ES-I3 (cell line): Measurements from ENCODE around the gene NUP210L.

ENCODE experiments used
- H3K36me3 ChIP-seq: 2 replicates; pipeline ENCODE4 v1.6.1; 2013; ENCODE audit warnings: mild to moderate bottlenecking, low read length, control low read depth, moderate library complexity; ENCODE audit not compliant: insufficient read depth
- H3K4me1 ChIP-seq: 2 replicates; pipeline ENCODE4 v1.6.1; 2013; ENCODE audit warnings: mild to moderate bottlenecking, control low read depth, low read length; ENCODE audit not compliant: insufficient read depth
- H3K9ac ChIP-seq: 2 replicates; pipeline ENCODE4 v1.6.1; 2013; ENCODE audit warnings: low read depth, mild to moderate bottlenecking, low read length, moderate library complexity
- H3K9me3 ChIP-seq: 2 replicates; pipeline ENCODE4 v1.6.1; 2013; ENCODE audit warnings: mild to moderate bottlenecking, low read length, moderate library complexity; ENCODE audit not compliant: control insufficient read depth, insufficient read depth

The NUP210L gene

GRCh38 chr1:154154534-154155191 lies at the start of gene NUP210L:
NUP210L (minus strand) TSS chr1:154155073.
- Histone ChIP-seq H3K36me3 (peaks cover 18% of the 10 kb centered on the region; the same call in 1 of the 2 replicates), H3K4me1 (peaks cover 15% of the 10 kb centered on the region), H3K9ac (no peak within 1 kb of the TSS), H3K9me3 (no peaks in the 10 kb centered on the region)

DNA sequence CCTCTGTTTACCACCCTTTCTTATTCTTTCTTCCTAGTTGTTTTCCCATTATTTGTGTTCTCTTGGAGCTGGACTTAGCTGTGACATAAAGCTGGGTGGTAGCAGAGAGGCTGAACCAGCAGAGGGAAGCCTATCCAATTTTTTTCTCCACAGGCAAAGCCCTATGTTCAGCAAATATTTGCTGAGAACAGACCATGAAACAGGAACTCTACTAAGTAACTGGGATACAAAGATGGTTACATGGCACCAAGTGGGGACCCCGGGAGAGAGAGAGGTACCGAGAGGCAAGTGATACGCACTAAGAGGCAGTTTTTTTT lies 44.6 kb upstream of the NUP210L start:
- no peaks in the 10 kb centered on the region for H3K36me3 ChIP-seq
- H3K4me1 ChIP-seq, result no peaks in the 10 kb centered on the region
- H3K9ac ChIP-seq, result 0 out of 2 replicates have a peak overlapping the region, but pooled peaks have one; percentile 6
- no peaks in the 10 kb centered on the region for H3K9me3 ChIP-seq

DNA sequence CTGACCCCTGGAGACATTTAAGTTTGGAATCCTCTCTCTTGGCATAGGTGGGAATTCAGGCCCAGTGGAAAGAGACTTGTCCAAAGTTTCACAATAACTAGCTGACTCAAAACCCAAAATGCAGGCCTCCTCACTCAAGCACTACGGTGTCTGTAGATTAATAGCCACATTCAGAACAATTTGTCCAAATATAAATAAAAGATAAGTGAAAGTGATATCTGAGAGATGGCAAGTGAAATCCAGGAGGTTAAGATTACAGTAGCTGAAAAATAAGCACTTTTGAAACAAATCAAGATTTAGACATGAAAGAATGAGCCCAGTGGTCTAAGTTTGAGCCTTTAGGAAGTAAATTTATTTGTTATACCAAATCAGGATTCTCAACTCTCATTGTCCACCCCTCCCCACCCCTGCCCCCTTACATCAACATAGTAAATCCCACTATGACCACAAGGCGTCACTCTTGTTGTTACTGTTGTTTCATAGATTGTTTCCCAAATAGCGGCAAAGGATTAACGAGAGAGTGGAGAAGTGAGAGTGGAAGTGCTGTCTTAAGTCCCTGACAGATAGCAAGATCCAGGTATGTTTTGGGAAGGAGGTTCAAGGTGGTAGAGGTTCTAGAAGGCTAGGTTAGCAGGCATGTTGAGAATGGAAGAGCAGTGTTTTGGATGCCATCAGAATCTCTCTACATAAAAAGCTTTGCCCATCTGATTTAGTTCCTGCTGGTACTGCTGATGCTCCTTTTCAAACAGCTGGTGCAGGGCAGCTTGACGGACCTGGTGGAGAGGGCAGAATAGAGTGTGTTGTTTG lies 44.1 kb upstream of the NUP210L start:
- Histone ChIP-seq H3K36me3 (no peaks in the 10 kb centered on the region), H3K9me3 (no peaks in the 10 kb centered on the region), H3K9ac (0 out of 2 replicates have a peak overlapping the region, but pooled peaks have one; percentile 6), H3K4me1 (no peaks in the 10 kb centered on the region)

DNA sequence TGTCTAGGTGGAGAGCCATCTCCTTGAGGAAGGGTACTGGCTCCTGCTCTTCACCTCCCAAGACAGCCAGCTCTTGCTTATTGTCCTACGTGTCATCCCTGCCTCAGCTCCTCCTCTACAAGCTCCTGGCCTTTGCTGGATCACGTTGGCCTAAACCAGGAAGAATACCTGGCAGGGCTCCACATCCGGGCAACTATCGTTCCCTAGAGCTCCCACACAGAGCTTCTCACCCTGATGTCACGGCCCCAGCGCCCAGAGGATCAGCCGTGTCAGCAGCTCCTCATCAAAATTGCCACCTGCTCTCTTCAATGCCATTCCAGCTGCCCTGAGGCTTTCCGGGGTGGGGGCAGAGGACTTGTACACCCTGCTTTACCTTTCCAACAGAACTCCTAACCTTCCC lies 38.9 kb upstream of the NUP210L start:
- Histone ChIP-seq H3K9ac (no peak overlapping the region), H3K9me3 (no peaks in the 10 kb centered on the region), H3K36me3 (no peaks in the 10 kb centered on the region), H3K4me1 (no peaks in the 10 kb centered on the region)

- Histone ChIP-seq H3K9me3 (no peaks in the 10 kb centered on the region), H3K36me3 (no peaks in the 10 kb centered on the region), H3K4me1 (peaks cover 5% of the 10 kb centered on the region), H3K9ac (no peak overlapping the region)
Measured at GRCh38 chr1:154192476-154192875, 37.6 kb upstream of the NUP210L start.

- Histone ChIP-seq H3K36me3 (no peaks in the 10 kb centered on the region), H3K4me1 (peaks cover 6% of the 10 kb centered on the region), H3K9me3 (no peaks in the 10 kb centered on the region), H3K9ac (no peak within 1 kb of the TSS)
Measured at GRCh38 chr1:154191990-154192461, 37.2 kb upstream of the NUP210L start, which contains the start of gene TPM3. TPM3 (minus strand) TSS chr1:154192100; CDS start chr1:154192018, 82 bp downstream.

DNA sequence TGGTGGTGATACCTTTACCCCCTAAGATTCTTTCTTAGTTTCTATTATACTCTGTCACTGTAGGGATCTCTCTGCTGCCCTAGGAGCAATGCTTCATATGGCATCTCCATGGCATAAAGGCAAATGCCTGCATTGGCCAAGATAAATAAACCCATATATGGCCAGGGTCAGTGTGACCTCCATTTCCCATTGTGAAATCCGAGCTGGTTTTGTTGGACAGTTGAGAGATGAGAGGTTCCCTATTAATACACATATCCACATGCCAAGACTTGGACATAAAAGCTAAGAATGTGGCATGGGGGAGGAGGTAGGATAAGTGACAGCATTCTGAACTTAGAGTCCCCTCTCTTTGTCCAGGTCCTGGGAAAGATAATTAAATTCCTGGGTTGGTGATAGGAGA lies 35.7 kb upstream of the NUP210L start:
- peaks cover 18% of the 10 kb centered on the region for H3K4me1 ChIP-seq
- H3K9ac ChIP-seq, result no peak overlapping the region
- H3K36me3 ChIP-seq, result no peaks in the 10 kb centered on the region
- H3K9me3 ChIP-seq, result no peaks in the 10 kb centered on the region

DNA sequence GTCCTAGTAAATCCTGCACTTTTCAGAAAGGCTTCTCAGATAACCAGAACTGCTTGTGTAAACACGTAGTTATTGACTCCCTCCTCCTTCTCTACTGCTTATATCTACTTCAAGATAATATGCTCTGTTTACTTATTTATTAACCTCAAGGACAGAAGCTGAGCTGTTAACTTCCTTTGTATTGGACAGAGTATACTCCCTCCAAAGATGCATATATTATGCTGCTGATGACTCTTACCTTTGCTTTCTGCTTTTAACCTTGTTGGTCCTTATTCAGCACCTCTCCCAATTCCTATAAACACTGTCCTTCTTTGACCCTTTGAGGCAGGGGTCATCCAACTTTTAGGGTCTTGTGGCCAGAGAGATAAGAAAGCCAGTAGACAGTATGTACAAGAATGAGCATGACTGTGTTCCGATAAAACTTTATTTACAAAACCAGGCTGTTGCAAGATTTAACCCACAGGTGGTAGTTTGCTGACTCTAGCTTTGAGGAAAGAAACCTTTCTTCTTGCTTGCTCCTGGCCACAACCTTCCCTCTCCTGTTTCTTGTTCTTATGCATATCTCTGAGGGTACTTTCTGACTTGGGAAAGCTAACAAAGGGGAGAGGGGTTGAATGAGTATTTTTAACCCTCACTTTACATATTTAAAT lies 32.1 kb upstream of the NUP210L start:
- H3K9ac ChIP-seq, result no peak overlapping the region
- H3K36me3 ChIP-seq, result no peaks in the 10 kb centered on the region
- peaks cover 18% of the 10 kb centered on the region for H3K4me1 ChIP-seq
- H3K9me3 ChIP-seq, result no peaks in the 10 kb centered on the region

- Histone ChIP-seq H3K9ac (no peak overlapping the region), H3K36me3 (no peaks in the 10 kb centered on the region), H3K9me3 (no peaks in the 10 kb centered on the region), H3K4me1 (peaks cover 20% of the 10 kb centered on the region)
Measured at GRCh38 chr1:154186177-154186576, 31.3 kb upstream of the NUP210L start.

DNA sequence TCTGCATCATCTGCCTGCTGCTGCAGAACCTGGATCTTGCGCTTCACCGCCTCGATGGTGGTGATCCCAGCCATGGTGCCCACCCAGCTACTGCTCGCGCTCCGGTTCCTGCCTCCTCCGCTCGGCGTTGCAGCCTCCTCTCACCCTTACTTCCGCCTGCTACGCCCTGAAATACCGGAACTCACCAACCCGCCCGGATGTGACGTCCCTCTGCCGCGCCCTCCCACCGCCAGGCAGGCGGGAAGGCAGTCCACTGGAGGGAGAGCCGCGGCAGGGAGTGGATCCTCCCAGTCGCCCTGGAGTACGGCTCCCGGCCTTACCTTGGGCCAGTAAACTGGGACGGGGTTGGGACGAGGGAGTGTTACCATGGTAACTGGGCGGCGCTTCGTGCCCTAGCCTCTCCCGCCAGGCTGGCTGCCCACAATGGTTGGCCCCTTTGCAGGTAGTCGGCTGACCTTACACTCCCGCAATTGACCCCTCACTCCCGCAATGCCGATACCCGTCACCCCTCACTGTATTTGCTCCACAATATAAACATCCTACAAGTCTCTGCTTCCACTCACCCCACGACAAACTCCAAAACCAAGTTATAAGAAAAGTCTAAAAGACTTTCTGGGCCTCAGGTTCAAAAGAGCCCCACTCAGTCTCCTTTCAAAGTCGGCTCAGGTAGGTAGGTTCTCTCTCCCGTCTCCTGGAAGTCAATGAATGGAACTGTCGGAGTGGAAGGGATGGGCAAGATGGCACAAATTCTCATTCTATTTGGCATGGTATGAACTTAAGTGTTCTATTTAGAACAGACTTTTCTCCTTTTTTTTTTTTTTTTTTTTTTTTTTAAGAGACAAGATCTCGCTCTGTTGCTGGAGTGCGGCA lies 28.4 kb upstream of the NUP210L start:
- Histone ChIP-seq H3K4me1 (peaks cover 40% of the 10 kb centered on the region), H3K9ac (peak overlapping the region; percentile 80), H3K9me3 (no peaks in the 10 kb centered on the region), H3K36me3 (no peaks in the 10 kb centered on the region; the same call in 1 of the 2 replicates)

DNA sequence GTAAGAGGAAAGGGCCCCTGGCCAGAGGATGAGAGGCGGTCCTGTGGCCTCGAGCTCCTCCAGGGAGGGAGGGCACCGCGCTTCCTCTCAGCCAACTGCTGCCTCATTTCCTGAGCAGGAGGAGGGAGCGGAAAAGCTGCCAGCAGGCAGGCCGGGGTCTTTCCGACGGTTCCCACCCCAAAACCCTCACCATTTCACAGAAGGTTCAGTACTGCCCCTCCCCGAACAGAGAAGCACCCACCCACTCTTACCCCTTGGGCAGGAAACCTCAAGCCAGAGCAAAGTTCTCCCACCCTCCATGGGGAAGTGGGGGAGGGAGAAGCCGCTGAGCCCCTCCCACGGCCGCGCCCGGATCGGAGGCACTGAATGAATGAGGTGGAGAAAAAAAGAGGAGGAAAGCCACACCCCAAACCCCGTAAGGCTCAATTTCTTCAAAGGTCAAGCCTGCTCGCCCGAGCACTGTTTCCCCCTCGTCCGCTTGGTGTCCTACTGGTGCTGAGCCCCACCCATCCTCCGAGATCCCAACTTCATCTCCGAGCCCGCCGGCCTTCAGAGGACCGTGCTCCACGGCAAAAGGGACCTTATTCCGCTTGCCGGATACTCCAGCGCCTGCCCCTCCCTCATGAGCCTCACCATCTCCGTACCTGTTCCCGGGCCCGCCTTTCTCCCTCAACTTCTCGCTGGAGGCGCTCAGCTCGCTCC lies 27.6 kb upstream of the NUP210L start:
- peaks cover 38% of the 10 kb centered on the region for H3K4me1 ChIP-seq

GRCh38 chr1:154181944-154182343 lies 27.1 kb upstream of the NUP210L start:
- Histone ChIP-seq H3K36me3 (no peaks in the 10 kb centered on the region; the same call in 1 of the 2 replicates), H3K9ac (peak overlapping the region; percentile 80), H3K4me1 (peaks cover 36% of the 10 kb centered on the region), H3K9me3 (no peaks in the 10 kb centered on the region)

More for the DNA sequence above, 27.6 kb upstream of the NUP210L start:
- Histone ChIP-seq H3K36me3 (no peaks in the 10 kb centered on the region; the same call in 1 of the 2 replicates), H3K9me3 (no peaks in the 10 kb centered on the region), H3K9ac (peak overlapping the region; percentile 80)

DNA sequence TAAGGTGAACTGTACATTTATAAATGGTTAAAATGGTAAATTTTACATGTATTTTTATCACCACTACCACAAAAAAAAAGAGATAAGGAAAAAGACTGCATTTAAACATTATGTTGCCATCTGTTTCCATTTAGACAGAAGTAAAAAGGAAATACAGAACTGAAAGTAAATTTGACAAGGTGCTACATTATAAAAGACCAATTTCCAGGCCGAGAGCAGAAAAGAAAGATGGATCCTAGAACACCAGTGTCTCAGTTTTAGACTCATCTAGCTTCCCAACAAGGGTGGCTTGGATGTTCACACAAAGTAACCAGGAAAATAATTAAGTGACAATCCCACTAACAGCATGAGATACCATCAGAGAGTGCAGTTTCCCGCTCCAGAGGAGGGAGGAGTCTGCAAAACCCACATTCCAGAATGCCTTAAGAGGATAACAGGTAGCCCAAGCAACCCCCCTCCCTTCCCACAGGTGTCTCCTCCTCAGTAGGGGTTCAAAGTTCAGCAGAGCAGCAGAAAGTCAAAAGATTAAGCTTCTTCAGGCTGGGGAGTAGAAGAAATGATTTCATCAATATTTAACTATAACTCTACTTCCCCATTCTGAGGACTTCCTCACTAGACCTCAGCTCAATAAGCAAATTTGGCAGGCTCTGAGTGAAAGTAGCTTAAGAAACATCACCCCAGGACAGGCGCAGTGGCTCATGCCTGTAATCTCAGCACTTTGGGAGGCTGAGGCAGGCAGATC lies 25.2 kb upstream of the NUP210L start:
- H3K36me3 ChIP-seq, result peaks cover 5% of the 10 kb centered on the region
- H3K9ac ChIP-seq, result no peak overlapping the region
- H3K4me1 ChIP-seq, result peaks cover 24% of the 10 kb centered on the region
- H3K9me3 ChIP-seq, result no peaks in the 10 kb centered on the region
